GM23338 (cell line): Measurements from ENCODE around the gene OR56B4. TPM values are rescaled to one million over a fixed set of nuclear protein-coding genes. Genes with fewer than 3 reads are reported as not detected.

ENCODE experiments used
- ATAC-seq: fragments of 200-7000 bp; cut with Tn5 transposase; 3 replicates; pipeline ENCODE4 v1.9.1; 2020
- DNase-seq: peaks from one replicate; pipeline ENCODE4 v3.0.0-alpha.2; 2015; ENCODE audit warnings: low spot score
- H2AFZ ChIP-seq: fragments of 200-600 bp; sonication (generic); 2 replicates; pipeline ENCODE4 v1.8.0; 2016; ENCODE audit warnings: antibody characterized with exemption, mild to moderate bottlenecking, moderate library complexity
- H3F3A ChIP-seq: fragments of 200-600 bp; sonication (generic); replicated peaks from 2 replicates; pipeline ENCODE4 v1.8.0; 2017; ENCODE audit warnings: antibody characterized with exemption, mixed run types, low read depth
- H3K27ac ChIP-seq: fragments of 200-600 bp; sonication (generic); 2 replicates; pipeline ENCODE4 v1.6.1; 2016; ENCODE audit warnings: low read depth
- H3K27me3 ChIP-seq: fragments of 200-600 bp; sonication (generic); 2 replicates; pipeline ENCODE4 v1.8.0; 2016; ENCODE audit warnings: mild to moderate bottlenecking, mixed run types, moderate library complexity; ENCODE audit not compliant: insufficient read depth
- H3K36me3 ChIP-seq: fragments of 200-600 bp; sonication (generic); 2 replicates; pipeline ENCODE4 v1.8.0; 2016; ENCODE audit warnings: mild to moderate bottlenecking; ENCODE audit not compliant: insufficient read depth
- H3K4me1 ChIP-seq: fragments of 200-600 bp; sonication (generic); 2 replicates; pipeline ENCODE4 v1.8.0; 2016; ENCODE audit warnings: mild to moderate bottlenecking, moderate library complexity; ENCODE audit not compliant: insufficient read depth
- H3K4me2 ChIP-seq: fragments of 200-600 bp; sonication (generic); 2 replicates; pipeline ENCODE4 v1.7.1; 2017; ENCODE audit warnings: mixed run types
- H3K4me3 ChIP-seq: fragments of 200-600 bp; sonication (generic); 2 replicates; pipeline ENCODE4 v1.6.1; 2016; ENCODE audit warnings: mixed run types
- H3K79me2 ChIP-seq: fragments of 200-600 bp; sonication (generic); replicated peaks from 2 replicates; pipeline ENCODE4 v1.8.0; 2017; ENCODE audit warnings: mild to moderate bottlenecking; ENCODE audit not compliant: insufficient read depth
- H3K9me2 ChIP-seq: fragments of 200-600 bp; sonication (generic); 2 replicates; pipeline ENCODE4 v1.8.0; 2017; ENCODE audit not compliant: insufficient read depth
- H4K20me1 ChIP-seq: fragments of 200-600 bp; sonication (generic); replicated peaks from 2 replicates; pipeline ENCODE4 v1.8.0; 2017; ENCODE audit warnings: mild to moderate bottlenecking; ENCODE audit not compliant: insufficient read depth
- H3K27ac Mint-ChIP-seq: 2 replicates; pipeline ENCODE4 v1.8.0; 2020; ENCODE audit warnings: inconsistent platforms, mild to moderate bottlenecking, moderate library complexity, mixed read lengths
- H3K27me3 Mint-ChIP-seq: 3 replicates; pipeline ENCODE4 v1.8.0; 2022; ENCODE audit warnings: low read depth, mild to moderate bottlenecking, moderate library complexity, mixed read lengths, inconsistent platforms; ENCODE audit not compliant: insufficient read depth, poor library complexity
- H3K36me3 Mint-ChIP-seq: 3 replicates; pipeline ENCODE4 v1.8.0; 2021; ENCODE audit warnings: low read depth, mild to moderate bottlenecking, inconsistent platforms, moderate library complexity, mixed read lengths
- H3K4me1 Mint-ChIP-seq: 3 replicates; pipeline ENCODE4 v1.8.0; 2020; ENCODE audit warnings: mild to moderate bottlenecking, inconsistent platforms, mixed read lengths
- H3K4me3 Mint-ChIP-seq: 3 replicates; pipeline ENCODE4 v1.8.0; 2021; ENCODE audit warnings: moderate library complexity, mild to moderate bottlenecking, inconsistent platforms, mixed read lengths
- H3K9me3 Mint-ChIP-seq: 3 replicates; pipeline ENCODE4 v1.8.0; 2020; ENCODE audit warnings: moderate library complexity, mild to moderate bottlenecking, inconsistent platforms, mixed read lengths
- CREB1 ChIP-seq: fragments of 250-450 bp; sonication (Bioruptor Pico); IDR thresholded peaks from 2 replicates; pipeline ENCODE4 v1.5.0; 2020; ENCODE audit warnings: low read depth, mild to moderate bottlenecking, moderate library complexity
- EZH2phosphoT487 ChIP-seq: fragments of 200-600 bp; sonication (generic); IDR thresholded peaks from one replicate; pipeline ENCODE4 v1.8.1; 2018; ENCODE audit warnings: antibody characterized with exemption; ENCODE audit not compliant: unreplicated experiment
- JUNB ChIP-seq: IDR thresholded peaks from one replicate; pipeline ENCODE4 v1.6.1; 2016; ENCODE audit warnings: antibody characterized with exemption; ENCODE audit not compliant: unreplicated experiment
- NANOG ChIP-seq: IDR thresholded peaks from 2 replicates; pipeline ENCODE4 v1.6.1; 2016; ENCODE audit warnings: antibody characterized with exemption, borderline replicate concordance
- POLR2AphosphoS5 ChIP-seq: IDR thresholded peaks from 2 replicates; pipeline ENCODE4 v1.6.1; 2016; ENCODE audit warnings: antibody characterized with exemption, low read depth
- STAT1 ChIP-seq: IDR thresholded peaks from one replicate; pipeline ENCODE4 v1.6.1; 2016; ENCODE audit warnings: antibody characterized with exemption; ENCODE audit not compliant: unreplicated experiment
- ZNF114 ChIP-seq: fragments of 250-450 bp; sonication (Bioruptor Pico); IDR thresholded peaks from 2 replicates; pipeline ENCODE4 v1.5.0; 2020; ENCODE audit warnings: mild to moderate bottlenecking, moderate library complexity
- polyA plus RNA-seq: library from polyadenylated mRNA; unstranded; fragments of >200 nt; fragmentation: Nextera tagmentation; extraction: Ambion mirVana; gene quantifications from 2 replicates; pipeline ENCODE4 v1.2.1, GENCODE V29; 2016
- total RNA-seq: library from RNA; depleted of rRNA; stranded (reverse); fragments of >200 nt; shearing (Covaris generic); gene quantifications from 2 replicates; pipeline ENCODE4 v1.2.3, GENCODE V29; 2014
- TF ChIP-seq, protein P1 (sequence below): IDR thresholded peaks from one replicate; pipeline ENCODE4 v1.6.1; 2018; ENCODE audit warnings: antibody characterized with exemption; ENCODE audit not compliant: unreplicated experiment
- TF ChIP-seq, protein P2 (sequence below): fragments of 250-450 bp; sonication (Bioruptor Pico); IDR thresholded peaks from 2 replicates; pipeline ENCODE4 v1.5.0; 2020; ENCODE audit warnings: mild to moderate bottlenecking, moderate library complexity
- TF ChIP-seq, protein P3 (sequence below): IDR thresholded peaks from 2 replicates; pipeline ENCODE4 v1.6.1; 2016; ENCODE audit warnings: antibody characterized with exemption
- TF ChIP-seq, protein P4 (sequence below), 2 experiments: fragments of 200-600 bp in 1 of 2; sonication (generic) in 1 of 2; conservative IDR thresholded peaks; 2 replicates each; pipeline versions ENCODE4 v1.5.1 to v1.6.1; 2016 to 2017; ENCODE audit warnings: antibody characterized with exemption in 2 of 2, low read depth in 2 of 2, mild to moderate bottlenecking in 2 of 2, moderate library complexity in 1 of 2

OR56B4 gene
- total and polyA plus RNA-seq, 2 experiments from 2014 or later, result not detected

DNA sequence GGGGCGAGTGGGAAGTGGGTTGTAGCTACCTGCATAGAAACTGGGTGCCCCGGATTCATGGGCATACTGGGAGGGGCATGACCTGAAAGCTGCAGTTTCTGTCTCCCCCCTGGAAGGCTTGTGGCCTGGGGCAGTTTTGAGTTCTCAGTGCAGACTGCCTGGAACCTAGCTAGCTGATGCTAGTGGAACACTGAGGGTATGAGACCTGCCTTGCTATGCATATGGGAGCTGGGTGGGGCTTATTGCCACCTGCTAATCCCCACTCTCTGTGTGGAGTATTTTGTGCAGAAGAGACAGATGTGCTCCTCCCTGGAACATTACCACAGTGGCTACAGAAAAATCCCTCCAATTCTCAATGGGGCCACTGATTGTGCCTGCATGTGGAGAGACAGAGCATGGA lies 11.7 kb upstream of the OR56B4 start:
- H3K4me2 ChIP-seq, result no peak overlapping the region
- H3K27me3 ChIP-seq, result no peaks in the 10 kb centered on the region
- H3K4me3 ChIP-seq, result no peak overlapping the region
- H3K79me2 ChIP-seq, result no peaks in the 10 kb centered on the region
- Mint-ChIP-seq H3K36me3 (no peaks in the 10 kb centered on the region), H3K4me3 (no peak overlapping the region), H3K27ac (no peak overlapping the region), H3K4me1 (no peaks in the 10 kb centered on the region), H3K27me3 (no peaks in the 10 kb centered on the region), H3K9me3 (peaks cover 6% of the 10 kb centered on the region; the same call in 1 of the 3 replicates)
- no peaks in the 10 kb centered on the region for H3K36me3 ChIP-seq
- TF ChIP-seq, protein P1, sequence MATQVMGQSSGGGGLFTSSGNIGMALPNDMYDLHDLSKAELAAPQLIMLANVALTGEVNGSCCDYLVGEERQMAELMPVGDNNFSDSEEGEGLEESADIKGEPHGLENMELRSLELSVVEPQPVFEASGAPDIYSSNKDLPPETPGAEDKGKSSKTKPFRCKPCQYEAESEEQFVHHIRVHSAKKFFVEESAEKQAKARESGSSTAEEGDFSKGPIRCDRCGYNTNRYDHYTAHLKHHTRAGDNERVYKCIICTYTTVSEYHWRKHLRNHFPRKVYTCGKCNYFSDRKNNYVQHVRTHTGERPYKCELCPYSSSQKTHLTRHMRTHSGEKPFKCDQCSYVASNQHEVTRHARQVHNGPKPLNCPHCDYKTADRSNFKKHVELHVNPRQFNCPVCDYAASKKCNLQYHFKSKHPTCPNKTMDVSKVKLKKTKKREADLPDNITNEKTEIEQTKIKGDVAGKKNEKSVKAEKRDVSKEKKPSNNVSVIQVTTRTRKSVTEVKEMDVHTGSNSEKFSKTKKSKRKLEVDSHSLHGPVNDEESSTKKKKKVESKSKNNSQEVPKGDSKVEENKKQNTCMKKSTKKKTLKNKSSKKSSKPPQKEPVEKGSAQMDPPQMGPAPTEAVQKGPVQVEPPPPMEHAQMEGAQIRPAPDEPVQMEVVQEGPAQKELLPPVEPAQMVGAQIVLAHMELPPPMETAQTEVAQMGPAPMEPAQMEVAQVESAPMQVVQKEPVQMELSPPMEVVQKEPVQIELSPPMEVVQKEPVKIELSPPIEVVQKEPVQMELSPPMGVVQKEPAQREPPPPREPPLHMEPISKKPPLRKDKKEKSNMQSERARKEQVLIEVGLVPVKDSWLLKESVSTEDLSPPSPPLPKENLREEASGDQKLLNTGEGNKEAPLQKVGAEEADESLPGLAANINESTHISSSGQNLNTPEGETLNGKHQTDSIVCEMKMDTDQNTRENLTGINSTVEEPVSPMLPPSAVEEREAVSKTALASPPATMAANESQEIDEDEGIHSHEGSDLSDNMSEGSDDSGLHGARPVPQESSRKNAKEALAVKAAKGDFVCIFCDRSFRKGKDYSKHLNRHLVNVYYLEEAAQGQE, result no peak
- TF ChIP-seq, protein P2, sequence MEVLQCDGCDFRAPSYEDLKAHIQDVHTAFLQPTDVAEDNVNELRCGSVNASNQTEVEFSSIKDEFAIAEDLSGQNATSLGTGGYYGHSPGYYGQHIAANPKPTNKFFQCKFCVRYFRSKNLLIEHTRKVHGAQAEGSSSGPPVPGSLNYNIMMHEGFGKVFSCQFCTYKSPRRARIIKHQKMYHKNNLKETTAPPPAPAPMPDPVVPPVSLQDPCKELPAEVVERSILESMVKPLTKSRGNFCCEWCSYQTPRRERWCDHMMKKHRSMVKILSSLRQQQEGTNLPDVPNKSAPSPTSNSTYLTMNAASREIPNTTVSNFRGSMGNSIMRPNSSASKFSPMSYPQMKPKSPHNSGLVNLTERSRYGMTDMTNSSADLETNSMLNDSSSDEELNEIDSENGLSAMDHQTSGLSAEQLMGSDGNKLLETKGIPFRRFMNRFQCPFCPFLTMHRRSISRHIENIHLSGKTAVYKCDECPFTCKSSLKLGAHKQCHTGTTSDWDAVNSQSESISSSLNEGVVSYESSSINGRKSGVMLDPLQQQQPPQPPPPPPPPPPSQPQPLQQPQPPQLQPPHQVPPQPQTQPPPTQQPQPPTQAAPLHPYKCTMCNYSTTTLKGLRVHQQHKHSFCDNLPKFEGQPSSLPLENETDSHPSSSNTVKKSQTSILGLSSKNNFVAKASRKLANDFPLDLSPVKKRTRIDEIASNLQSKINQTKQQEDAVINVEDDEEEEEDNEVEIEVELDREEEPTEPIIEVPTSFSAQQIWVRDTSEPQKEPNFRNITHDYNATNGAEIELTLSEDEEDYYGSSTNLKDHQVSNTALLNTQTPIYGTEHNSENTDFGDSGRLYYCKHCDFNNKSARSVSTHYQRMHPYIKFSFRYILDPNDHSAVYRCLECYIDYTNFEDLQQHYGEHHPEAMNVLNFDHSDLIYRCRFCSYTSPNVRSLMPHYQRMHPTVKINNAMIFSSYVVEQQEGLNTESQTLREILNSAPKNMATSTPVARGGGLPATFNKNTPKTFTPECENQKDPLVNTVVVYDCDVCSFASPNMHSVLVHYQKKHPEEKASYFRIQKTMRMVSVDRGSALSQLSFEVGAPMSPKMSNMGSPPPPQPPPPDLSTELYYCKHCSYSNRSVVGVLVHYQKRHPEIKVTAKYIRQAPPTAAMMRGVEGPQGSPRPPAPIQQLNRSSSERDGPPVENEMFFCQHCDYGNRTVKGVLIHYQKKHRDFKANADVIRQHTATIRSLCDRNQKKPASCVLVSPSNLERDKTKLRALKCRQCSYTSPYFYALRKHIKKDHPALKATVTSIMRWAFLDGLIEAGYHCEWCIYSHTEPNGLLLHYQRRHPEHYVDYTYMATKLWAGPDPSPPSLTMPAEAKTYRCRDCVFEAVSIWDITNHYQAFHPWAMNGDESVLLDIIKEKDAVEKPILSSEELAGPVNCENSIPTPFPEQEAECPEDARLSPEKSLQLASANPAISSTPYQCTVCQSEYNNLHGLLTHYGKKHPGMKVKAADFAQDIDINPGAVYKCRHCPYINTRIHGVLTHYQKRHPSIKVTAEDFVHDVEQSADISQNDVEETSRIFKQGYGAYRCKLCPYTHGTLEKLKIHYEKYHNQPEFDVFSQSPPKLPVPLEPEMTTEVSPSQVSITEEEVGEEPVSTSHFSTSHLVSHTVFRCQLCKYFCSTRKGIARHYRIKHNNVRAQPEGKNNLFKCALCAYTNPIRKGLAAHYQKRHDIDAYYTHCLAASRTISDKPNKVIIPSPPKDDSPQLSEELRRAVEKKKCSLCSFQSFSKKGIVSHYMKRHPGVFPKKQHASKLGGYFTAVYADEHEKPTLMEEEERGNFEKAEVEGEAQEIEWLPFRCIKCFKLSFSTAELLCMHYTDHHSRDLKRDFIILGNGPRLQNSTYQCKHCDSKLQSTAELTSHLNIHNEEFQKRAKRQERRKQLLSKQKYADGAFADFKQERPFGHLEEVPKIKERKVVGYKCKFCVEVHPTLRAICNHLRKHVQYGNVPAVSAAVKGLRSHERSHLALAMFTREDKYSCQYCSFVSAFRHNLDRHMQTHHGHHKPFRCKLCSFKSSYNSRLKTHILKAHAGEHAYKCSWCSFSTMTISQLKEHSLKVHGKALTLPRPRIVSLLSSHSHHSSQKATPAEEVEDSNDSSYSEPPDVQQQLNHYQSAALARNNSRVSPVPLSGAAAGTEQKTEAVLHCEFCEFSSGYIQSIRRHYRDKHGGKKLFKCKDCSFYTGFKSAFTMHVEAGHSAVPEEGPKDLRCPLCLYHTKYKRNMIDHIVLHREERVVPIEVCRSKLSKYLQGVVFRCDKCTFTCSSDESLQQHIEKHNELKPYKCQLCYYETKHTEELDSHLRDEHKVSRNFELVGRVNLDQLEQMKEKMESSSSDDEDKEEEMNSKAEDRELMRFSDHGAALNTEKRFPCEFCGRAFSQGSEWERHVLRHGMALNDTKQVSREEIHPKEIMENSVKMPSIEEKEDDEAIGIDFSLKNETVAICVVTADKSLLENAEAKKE, result no peak
- no peak for TF ChIP-seq JUNB
- no peak for TF ChIP-seq POLR2AphosphoS5
- TF ChIP-seq, protein P3, sequence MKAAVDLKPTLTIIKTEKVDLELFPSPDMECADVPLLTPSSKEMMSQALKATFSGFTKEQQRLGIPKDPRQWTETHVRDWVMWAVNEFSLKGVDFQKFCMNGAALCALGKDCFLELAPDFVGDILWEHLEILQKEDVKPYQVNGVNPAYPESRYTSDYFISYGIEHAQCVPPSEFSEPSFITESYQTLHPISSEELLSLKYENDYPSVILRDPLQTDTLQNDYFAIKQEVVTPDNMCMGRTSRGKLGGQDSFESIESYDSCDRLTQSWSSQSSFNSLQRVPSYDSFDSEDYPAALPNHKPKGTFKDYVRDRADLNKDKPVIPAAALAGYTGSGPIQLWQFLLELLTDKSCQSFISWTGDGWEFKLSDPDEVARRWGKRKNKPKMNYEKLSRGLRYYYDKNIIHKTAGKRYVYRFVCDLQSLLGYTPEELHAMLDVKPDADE, result no peak
- TF ChIP-seq STAT1, result no peak
- no peak for TF ChIP-seq NANOG
- TF ChIP-seq CREB1 (CRISPR knock-in tag), result no peak
- TF ChIP-seq, protein P4, sequence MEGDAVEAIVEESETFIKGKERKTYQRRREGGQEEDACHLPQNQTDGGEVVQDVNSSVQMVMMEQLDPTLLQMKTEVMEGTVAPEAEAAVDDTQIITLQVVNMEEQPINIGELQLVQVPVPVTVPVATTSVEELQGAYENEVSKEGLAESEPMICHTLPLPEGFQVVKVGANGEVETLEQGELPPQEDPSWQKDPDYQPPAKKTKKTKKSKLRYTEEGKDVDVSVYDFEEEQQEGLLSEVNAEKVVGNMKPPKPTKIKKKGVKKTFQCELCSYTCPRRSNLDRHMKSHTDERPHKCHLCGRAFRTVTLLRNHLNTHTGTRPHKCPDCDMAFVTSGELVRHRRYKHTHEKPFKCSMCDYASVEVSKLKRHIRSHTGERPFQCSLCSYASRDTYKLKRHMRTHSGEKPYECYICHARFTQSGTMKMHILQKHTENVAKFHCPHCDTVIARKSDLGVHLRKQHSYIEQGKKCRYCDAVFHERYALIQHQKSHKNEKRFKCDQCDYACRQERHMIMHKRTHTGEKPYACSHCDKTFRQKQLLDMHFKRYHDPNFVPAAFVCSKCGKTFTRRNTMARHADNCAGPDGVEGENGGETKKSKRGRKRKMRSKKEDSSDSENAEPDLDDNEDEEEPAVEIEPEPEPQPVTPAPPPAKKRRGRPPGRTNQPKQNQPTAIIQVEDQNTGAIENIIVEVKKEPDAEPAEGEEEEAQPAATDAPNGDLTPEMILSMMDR (conservative IDR thresholded peaks at IDR 0.05; ENCODE audit: low read depth in 2 of 2), result no peak
- TF ChIP-seq ZNF114, result no peak
- no peak for TF ChIP-seq EZH2phosphoT487
- H3F3A ChIP-seq, result no peaks in the 10 kb centered on the region
- no peak overlapping the region for H2AFZ ChIP-seq
- no peaks in the 10 kb centered on the region for H3K9me2 ChIP-seq
- DNase-seq (no peak), ATAC-seq (no peak)
- H3K4me1 ChIP-seq, result no peaks in the 10 kb centered on the region
- H4K20me1 ChIP-seq, result no peaks in the 10 kb centered on the region
- no peak overlapping the region for H3K27ac ChIP-seq
